NCI-H1048 (cell line): Measurements from ENCODE around the gene RSRC1.
"Not testable (repeated sequence)": the region's sequence is repeated elsewhere in the genome, so short reads cannot be mapped to it uniquely, and the experiment has no call there.

Experiments
- DNase-seq: peaks from one replicate; lab custom pipeline; 2025; lab: John Stamatoyannopoulos, UW

RSRC1 gene

GRCh38 chr3:158101335-158102241, 8.3 kb upstream of the RSRC1 start:
- no peak for DNase-seq

- no peak for DNase-seq
Measured at GRCh38 chr3:158102242-158103080, 7.4 kb upstream of the RSRC1 start.

GRCh38 chr3:158103081-158103886, 6.6 kb upstream of the RSRC1 start:
- no peak for DNase-seq

GRCh38 chr3:158103887-158104327, 6.0 kb upstream of the RSRC1 start:
- no peak for DNase-seq

GRCh38 chr3:158104431-158104921, 5.4 kb upstream of the RSRC1 start:
- no peak for DNase-seq

- DNase-seq: no peak
Measured at GRCh38 chr3:158105119-158105709, 4.7 kb upstream of the RSRC1 start.

- no peak for DNase-seq
Measured at GRCh38 chr3:158105710-158106253, 4.1 kb upstream of the RSRC1 start.

- no peak for DNase-seq
Measured at GRCh38 chr3:158106766-158107471, 3.0 kb upstream of the RSRC1 start.

- peak; percentile 14 for DNase-seq
Measured at GRCh38 chr3:158107605-158108444, 2.1 kb upstream of the RSRC1 start.

GRCh38 chr3:158108445-158108985, 1.4 kb upstream of the RSRC1 start:
- no peak for DNase-seq

- no peak for DNase-seq
Measured at GRCh38 chr3:158109295-158109803, 540 bp upstream of the RSRC1 start.

GRCh38 chr3:158110658-158111018, 749 bp downstream of the RSRC1 start:
- DNase-seq: no peak

GRCh38 chr3:158111861-158112260, 2.0 kb downstream of the RSRC1 start:
- DNase-seq: no peak

- not testable (repeated sequence) for DNase-seq
Measured at GRCh38 chr3:158113595-158113994, 3.7 kb downstream of the RSRC1 start.

- no peak for DNase-seq
Measured at GRCh38 chr3:158120330-158120729, 10.4 kb downstream of the RSRC1 start.

- no peak for DNase-seq
Measured at GRCh38 chr3:158121295-158121694, 11.4 kb downstream of the RSRC1 start.

- not testable (repeated sequence) for DNase-seq
Measured at GRCh38 chr3:158122721-158123120, 12.8 kb downstream of the RSRC1 start.

GRCh38 chr3:158127250-158128219, 17.6 kb downstream of the RSRC1 start:
- no peak for DNase-seq
